Pulmonary artery endothelial cell (primary cell): ENCODE measurements around the gene LRRC49. TPM values are rescaled to one million over a fixed set of nuclear protein-coding genes. Genes with fewer than 3 reads are reported as not detected.
A peak's percentile ranks its signal among the peaks of the same experiment; 100 is the strongest.

Experiments
- DNase-seq: peaks from one replicate; pipeline ENCODE4 v3.0.0-alpha.2; 2011; ENCODE audit warnings: low read depth, low spot score
- total RNA-seq: library from RNA; depleted of rRNA; stranded (reverse); fragments of >200 nt; gene quantifications from 2 replicates; pipeline ENCODE4 v1.2.3, GENCODE V29; 2014

The LRRC49 gene
- total RNA-seq, 1 donor from 2014 or later = 6.1 TPM

DNA sequence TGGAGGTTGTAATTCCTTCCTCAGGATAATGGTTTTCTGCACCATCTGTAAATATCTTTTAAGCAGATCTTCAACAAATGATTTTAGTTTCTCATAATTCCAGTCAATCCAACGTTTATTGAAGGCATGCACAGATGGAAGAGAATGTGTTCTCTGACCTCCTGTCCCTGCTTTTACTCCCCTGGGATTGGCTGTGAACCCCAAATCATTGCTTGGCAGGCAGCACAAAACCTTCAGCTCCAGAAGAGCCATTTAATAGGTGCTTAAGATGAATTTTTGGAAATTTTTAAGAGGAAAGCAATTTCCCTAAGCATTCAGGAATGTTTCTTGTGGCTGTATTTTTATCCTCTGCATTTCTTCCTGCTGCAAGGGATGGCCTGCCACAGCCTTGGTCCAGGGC, 197.2 kb downstream of the LRRC49 start:
- DNase-seq = no peak

DNA sequence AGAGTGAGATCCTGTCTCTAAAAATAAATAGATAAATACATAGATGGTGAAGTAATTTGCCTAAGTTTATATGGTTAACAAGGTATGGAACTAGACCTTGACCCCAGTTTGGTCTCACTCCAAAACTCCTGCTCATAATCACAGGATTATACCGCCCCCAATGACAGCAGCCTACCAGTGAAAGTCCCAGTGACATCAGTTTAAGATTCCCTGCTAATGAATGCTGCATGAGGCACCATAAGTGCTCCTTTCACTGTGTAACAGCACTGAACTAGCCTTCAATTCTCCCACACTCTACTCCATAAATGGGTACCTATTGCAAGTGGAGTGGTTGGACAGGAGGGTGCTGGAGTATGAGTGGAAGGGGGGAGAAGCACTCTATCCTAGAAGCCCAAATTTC, 199.0 kb downstream of the LRRC49 start:
- no peak for DNase-seq

DNA sequence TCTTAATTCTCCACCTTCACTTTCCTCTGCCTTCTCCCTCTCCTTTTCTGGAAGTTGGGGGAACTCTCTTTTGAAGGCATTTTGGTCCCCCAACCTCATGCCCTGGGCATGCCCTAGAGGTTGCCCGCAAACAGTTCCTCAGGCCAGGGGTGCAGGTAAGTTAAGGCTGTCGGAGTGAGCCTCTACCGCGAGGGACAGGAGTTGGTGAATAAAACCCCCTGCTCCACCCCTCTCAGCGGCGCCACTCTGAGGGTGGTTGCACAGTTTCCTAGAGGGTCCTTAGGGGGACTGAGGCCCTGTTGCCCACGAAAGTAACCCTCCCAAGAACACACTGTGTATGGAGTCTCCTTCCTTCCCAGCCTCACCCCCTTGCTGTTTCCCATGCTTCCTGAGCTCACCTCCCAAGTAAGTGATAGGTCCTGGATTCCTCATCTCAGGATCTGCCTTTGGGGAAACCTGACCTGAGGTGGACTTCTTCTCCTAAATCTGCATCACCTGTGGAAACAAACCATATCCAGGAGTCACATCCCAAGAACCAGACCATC, 199.5 kb downstream of the LRRC49 start:
- DNase-seq = no peak

DNA sequence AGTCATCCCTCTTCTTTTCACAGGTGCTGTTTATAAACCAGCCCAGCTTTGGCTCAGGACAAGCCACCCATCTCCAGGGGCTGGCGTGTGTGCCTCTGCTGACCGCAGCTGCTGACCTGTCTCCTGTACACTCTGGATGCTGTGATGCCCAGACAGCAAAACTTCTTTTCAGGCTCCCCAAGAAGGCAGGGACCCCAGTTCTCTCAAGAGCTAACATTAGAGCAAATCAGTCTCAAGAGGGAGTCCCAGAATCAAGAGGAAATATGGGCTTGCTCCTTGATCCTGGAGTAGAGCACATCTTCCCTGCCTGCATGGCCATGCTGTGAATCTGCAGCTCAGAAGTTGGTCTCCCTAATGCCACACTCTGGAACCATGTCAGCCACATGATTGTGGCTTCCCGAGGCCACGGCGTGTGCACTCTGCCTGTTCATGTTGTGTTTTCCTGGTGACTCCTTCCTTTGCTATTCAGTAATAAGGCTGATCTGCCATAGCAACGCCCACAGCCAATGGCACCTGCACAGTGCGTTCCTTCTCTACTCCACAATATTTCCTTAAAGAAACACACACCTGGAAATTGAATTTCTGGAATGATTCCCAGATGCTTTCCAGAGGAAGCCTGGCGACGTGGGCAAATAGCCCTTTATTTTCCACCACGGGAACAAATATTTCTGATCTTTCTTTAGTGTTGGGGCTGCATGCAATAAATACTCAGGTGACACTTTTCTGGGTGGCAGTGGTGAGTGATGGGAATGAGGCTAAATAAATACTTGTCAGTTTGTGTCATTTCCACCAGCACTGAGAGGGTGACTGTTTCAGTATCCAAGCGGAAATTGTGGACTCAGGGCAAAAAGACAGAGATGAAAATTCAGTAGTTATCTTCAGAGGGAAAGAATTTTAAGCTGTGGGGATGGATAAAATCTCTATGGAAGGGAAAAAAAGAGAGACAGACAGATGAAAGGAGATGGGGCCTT, 200.7 kb downstream of the LRRC49 start:
- peak; percentile 13 for DNase-seq

DNA sequence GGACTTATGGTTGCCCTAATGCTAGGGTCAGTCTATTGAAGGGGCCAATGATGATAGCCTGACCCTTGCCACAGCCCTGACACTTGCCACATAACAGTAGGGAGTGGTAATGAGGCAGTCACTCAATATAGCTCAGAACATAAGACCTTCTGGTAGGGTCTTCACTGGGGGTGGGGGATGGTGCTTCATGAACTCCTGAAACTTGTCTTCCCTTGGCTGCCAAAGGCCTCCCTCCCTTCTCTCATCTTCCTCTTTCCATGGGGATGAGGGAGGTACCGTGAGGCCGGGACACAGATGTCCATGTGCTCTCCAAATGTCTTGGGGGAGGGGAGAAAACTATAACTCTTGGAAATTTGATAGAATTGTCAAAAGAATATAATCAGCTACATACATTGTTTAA, 201.5 kb downstream of the LRRC49 start:
- no peak for DNase-seq

DNA sequence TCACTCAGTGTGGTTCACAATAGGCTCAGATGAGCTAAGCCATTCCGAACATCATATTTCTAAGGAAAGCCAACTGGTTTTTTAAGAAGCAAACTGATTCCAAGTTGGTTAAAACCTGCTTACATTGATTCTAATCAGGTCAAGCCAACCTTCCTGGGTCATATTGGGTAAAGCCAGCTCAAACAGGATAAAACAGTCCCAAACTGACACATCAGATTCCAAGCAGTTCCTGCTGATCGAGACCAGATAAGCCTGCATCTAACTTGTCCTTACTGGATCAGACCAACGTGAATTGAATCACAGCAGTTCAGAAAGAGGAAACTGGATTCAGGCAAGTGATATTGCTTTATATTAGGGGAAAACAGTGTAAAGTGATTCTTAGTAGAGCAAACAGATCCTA, 204.1 kb downstream of the LRRC49 start:
- DNase-seq = no peak

DNA sequence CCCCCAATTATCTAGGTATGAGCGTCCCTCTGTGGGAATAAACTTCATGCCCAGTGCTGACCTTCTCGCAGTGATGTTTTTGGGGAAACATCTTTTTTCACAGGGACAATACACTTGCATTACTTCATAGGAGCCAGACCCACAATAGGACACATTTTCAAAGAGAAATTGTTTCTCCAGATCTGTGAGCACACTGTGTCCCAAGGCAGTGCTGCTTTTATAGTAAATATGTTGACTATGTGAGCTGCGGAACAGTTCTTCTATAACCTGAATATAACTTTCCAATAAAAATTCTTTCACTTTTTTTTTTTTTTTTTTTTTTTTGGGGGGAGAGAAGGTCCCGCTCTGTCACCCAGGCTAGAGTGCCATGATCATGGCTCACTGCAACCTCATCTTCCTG, 205.3 kb downstream of the LRRC49 start:
- no peak for DNase-seq

DNA sequence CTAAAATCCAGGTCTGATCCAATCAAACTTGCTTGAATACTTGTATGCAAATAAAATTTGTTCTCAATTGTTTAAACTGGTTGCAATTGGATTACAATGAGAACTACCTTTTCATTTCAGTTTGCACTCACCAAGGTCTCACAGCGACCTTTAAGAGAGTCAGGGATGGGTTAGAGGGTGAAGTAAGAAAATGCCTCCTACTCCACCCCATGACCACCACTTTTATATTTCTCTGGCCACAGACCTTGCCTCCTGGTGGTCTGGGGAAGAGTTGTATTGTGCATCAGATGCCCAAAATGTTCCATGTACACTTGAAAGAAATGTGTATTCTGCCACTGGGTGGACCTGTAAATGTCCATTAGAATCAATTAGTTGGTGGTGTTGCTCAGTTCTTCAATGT, 206.3 kb downstream of the LRRC49 start:
- no peak for DNase-seq

Other genes starting within 250 kb of the LRRC49 start
- 84.9 and 152 TPM in 2 replicates for gene UACA, start 129.3 kb upstream of the LRRC49 start, total RNA-seq
- 11.4 and 23.9 TPM in 2 replicates for gene LARP6, start 38.7 kb upstream of the LRRC49 start, total RNA-seq
- gene THAP10, start 393 bp upstream of the LRRC49 start, total RNA-seq = 1.2 and 3.3 TPM in 2 replicates
- 19.0 and 35.2 TPM in 2 replicates for gene THSD4, start 222.6 kb downstream of the LRRC49 start, total RNA-seq